Fibroblast of the aortic adventitia (primary cell): ENCODE data around the gene MPC2. TPM values are rescaled to one million over a fixed set of nuclear protein-coding genes. Genes with fewer than 3 reads are reported as not detected.

ENCODE experiments used
- DNase-seq: peaks from one replicate; pipeline ENCODE4 v3.0.0-alpha.2; 2010; ENCODE audit warnings: low read depth
- H3K4me3 ChIP-seq: 2 replicates; pipeline ENCODE4 v1.5.1; 2011; ENCODE audit warnings: low read depth, mild to moderate bottlenecking, control low read depth, low read length, moderate library complexity
- total RNA-seq: library from RNA; depleted of rRNA; stranded (reverse); fragments of >200 nt; gene quantifications from 2 replicates; pipeline ENCODE4 v1.2.3, GENCODE V29; 2012; ENCODE audit warnings: low replicate concordance
- TF ChIP-seq, protein P1 (sequence below): IDR thresholded peaks from 2 replicates; pipeline ENCODE4 v1.5.1; 2011; ENCODE audit warnings: mild to moderate bottlenecking, low read length, control low read depth, inconsistent platforms; ENCODE audit not compliant: insufficient read depth

Gene MPC2
- total RNA-seq, 1 donor = 49.3 TPM

DNA sequence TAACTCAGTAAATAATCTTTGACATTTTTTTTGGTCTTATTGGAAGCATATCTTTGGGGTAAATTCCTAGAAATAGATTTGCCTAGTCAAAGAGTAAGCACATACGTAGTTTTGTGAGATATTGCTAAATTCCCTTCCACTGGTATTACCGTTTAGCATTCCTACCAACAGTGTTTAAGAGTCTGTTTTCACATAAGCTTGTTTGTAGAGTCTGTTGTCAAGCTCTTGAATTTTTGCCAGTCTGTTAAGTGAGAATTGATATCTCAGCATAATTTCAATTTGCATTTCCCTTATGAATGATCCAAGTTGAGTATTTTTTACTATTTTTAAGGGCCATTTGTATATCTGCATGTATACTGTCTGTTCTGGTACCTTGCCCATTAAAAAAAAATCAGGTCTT is 37.0 kb upstream of the MPC2 start:
- no peak for DNase-seq
- no peak overlapping the region for H3K4me3 ChIP-seq
- TF ChIP-seq, protein P1, sequence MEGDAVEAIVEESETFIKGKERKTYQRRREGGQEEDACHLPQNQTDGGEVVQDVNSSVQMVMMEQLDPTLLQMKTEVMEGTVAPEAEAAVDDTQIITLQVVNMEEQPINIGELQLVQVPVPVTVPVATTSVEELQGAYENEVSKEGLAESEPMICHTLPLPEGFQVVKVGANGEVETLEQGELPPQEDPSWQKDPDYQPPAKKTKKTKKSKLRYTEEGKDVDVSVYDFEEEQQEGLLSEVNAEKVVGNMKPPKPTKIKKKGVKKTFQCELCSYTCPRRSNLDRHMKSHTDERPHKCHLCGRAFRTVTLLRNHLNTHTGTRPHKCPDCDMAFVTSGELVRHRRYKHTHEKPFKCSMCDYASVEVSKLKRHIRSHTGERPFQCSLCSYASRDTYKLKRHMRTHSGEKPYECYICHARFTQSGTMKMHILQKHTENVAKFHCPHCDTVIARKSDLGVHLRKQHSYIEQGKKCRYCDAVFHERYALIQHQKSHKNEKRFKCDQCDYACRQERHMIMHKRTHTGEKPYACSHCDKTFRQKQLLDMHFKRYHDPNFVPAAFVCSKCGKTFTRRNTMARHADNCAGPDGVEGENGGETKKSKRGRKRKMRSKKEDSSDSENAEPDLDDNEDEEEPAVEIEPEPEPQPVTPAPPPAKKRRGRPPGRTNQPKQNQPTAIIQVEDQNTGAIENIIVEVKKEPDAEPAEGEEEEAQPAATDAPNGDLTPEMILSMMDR = no peak

DNA sequence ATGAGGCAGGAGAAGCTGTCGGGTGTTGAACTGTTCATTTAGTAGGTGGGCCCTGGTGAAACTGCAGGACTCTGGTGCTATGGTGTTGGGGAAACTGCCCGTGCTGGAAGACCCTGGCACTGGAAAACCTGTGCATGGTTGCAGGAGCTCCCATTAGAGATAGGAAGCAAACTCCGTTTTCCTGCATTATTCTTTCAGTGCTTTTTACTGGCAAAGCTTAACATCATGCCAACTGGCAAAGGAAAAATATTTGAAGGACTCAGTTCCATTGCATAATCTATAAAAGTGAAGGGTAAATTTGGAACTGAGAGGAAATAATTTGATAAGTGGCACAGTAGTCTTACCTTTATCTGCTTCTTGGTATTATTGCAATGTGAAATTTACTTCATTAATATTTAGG is 31.7 kb upstream of the MPC2 start:
- TF ChIP-seq, protein P1 = no peak
- no peak for DNase-seq

DNA sequence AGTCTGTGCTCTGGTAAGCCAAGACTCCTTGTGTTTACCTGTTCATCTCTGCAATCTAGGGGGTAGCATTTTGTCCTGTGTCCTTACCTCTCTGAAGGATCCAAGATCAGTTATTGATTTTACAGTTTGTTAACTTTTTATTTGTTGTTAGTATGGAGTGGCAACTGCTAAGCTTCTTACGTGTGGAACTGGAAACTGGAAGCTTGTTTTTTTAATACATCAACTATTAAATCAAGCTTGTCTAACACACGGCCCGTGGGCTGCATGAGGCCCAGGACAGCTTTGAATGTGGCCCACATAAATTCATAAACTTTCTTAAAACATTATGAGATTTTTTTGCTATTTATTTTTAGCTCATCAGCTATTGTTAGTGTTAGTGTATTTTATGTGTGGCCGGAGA is 29.2 kb upstream of the MPC2 start:
- no peak overlapping the region for H3K4me3 ChIP-seq
- no peak for DNase-seq
- TF ChIP-seq, protein P1 = no peak

More for the DNA sequence above, 31.7 kb upstream of the MPC2 start:
- no peak overlapping the region for H3K4me3 ChIP-seq

DNA sequence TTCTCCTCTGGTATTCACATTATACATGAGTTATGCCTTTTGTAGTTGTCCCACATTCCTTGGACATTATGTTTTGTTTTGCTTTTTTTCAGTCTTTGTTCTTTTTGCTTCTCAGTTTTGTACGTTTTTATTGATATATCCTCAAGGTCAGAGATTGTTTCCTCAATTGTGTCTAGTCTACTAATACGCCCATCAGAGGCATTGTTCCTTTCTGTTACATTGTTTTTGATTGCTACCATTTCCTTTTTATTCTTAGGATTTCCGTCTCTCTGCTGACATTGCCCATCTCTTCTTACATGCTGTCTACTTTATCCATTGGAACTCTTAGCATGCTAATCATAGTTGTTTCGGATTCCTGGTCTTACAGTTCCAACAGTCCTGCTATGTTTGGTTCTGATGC is 27.8 kb upstream of the MPC2 start:
- TF ChIP-seq, protein P1 = no peak
- DNase-seq = no peak
- no peak overlapping the region for H3K4me3 ChIP-seq

DNA sequence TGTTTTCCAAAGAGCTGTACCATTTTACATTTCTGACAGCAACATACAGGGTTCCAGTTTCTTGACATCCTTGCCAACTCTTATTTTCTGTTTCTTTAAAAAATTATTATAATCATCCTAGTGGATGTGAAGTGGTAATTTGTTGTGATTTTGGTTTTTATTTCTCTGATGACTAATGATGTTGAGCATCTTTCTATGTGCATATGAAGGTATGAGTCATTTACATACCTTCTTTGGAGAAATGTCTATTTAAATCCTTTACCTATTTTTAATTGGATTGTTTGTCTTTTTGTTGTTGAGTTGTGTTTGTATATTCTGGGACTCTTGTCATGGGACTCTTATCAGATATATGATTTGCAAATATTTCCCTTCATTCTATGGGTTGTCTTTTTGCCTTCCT is 20.8 kb upstream of the MPC2 start:
- TF ChIP-seq, protein P1 = no peak
- no peak for DNase-seq
- H3K4me3 ChIP-seq = no peak overlapping the region

DNA sequence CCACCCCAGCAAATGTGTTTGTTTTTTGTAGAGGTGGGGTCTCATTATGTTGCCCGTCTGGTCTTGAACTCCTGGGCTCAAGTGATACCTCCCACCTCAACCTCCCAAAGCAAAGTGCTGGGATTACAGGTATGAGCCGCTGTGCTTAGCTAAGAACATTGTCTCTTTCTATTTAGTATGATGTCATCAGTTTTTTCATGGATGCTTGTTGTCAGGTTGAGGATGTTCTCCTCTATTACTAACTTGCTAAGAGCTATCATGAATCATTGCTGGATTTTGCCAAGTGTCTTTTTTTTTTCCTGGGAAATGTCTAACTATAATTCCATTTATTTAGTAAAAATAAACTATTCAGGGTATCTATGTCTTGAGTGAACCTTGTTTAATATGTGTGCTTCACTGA is 19.0 kb upstream of the MPC2 start:
- TF ChIP-seq, protein P1 = no peak
- DNase-seq = no peak
- H3K4me3 ChIP-seq = no peak overlapping the region

DNA sequence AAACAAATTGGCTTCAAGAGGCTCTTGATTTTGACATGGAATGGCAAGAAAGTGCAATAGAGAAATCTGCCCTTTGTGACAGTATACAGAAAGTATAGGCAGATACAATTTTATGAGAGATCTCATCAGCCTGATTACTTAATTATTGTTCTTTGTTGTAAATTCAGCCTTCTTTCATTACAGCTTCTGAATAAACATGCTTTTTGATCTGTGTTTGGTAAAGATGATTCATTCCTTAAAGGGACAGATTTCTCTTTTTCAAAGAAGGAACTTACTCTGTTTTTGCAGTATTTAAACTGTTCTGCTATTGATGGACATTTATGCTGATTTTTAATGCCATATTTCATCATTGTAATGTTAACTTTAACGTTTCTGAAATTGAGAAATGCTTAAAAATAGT is 13.7 kb upstream of the MPC2 start:
- no peak overlapping the region for H3K4me3 ChIP-seq
- DNase-seq = no peak
- TF ChIP-seq, protein P1 = no peak
